Measurements from ENCODE around the gene ISLR2. TPM values are rescaled to one million over a fixed set of nuclear protein-coding genes. Genes with fewer than 3 reads are reported as not detected.
A peak's percentile ranks its signal among the peaks of the same experiment; 100 is the strongest.
"Not testable (repeated sequence)": the region's sequence is repeated elsewhere in the genome, so short reads cannot be mapped to it uniquely, and the experiment has no call there.

Gene ISLR2
- total RNA-seq, 1 donor: not detected

DNA sequence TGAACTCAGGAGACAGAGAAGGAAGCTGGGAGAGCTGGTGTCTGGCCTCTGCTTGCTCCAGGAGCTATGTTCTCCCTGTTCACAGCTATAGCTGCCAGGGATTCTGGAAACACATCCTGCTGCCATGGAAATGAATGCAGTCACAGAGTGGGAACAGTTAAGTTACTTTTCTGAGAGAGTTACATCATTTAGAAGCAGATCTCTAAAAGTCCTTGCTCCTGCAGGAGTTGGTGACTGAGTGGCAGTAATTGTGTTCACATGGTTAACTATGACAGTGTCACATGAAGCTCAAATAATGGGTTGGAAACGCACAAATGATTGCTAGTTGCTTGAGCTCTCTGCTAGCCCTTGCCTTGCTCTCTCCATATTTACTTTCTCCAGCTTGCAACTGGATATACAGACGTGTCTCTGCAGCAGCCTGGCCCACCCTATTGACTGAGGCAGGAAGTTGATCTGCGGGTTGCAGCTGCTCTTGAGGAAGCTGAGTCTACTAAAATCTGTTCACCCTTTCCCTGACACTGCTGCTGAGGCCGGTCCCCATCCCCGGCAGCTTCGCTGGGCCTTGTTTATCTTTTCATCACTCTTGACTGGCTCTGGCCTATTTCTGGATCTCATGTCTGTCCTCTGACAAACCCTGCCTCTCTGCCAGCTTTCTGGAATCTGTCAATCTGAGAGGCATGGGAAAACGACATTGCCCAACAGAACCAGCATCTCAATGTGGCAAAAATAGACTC is 26.5 kb downstream of the ISLR2 start:
- peak in 1 of 3 donors; percentile 34 for DNase-seq (ENCODE audit: low read depth in 2 of 3, low spot score in 2 of 3)

DNA sequence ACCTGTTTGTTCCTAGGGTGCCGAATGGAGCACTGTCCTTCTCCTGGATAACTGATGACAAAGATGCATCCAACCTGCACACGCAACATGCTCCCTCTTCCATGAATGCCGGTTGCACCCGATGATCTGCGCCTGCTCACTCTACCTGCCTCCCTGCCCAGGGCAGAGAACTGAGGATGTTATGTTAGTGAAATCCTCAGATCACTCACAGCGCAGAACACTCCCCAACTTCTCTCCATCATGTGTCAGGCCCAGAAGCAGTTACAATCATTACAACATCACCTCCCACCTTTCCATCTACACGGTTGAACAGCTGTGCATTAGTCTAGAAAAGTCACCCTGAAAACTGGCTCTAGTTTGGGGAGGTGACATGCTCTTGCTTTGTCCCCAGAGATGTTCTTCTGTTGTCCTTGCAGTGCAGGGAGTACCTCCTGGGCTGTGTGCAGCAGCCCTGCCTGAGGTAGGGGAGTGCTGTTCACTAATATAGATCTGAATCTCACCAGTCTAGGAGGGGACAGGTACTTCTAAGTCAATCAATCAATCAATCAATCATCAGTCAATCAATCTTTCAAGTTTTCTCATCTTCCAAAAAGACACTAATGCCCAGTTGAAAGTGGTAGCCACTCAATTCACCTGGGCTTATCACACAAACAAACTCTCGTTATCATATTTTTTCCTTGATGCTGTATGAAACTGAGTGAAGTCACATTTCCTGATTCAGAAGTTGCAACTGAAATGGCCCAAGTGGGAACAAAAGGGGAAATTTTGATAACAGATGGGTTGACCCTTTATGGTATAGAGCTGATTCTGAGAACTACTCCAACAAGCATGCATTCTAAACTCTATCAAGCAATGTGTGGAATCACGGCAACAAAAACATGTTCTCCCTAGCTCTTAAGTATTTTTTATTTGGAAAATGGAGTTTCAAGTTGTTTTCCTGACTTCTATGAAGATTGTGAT is 27.8 kb downstream of the ISLR2 start:
- DNase-seq (ENCODE audit: low read depth in 2 of 3, low spot score in 2 of 3): no peak

DNA sequence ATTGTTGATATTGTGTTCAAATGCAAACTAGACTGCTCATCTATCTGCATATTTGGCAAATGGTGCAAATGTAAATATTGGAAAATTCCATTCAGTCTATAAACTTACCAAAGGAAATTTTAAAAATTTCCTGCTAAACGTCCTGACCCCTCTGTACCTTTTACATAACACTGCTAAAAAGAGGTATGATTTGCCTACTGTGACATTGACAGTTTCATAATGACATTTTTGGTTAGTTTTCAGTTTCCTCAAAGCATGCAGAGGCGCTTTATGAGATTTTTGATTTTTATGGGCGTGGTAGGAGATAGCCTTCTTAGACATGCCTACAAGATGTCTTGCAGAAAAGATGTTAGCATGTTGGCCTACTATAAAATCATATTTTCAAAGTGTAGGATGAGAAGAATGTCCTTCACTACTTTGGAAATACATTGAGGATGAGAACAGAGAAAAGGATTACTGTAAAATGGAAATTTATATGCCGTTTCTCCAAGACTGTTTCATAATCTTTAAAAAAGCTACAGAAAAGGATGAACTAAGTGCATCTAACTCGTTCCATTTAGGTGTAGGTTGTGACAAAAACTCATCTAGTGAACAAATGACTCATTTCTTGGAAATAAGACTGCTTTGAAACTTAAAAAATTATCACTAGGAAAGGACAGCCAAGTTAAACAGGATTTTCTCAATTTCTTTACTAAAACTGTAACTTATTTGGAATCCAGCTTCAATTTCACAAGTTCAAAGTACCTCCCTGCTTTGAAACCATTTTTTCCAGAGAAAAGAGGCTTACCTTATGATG is 28.7 kb downstream of the ISLR2 start:
- no peak for DNase-seq (ENCODE audit: low read depth in 2 of 3, low spot score in 2 of 3)

DNA sequence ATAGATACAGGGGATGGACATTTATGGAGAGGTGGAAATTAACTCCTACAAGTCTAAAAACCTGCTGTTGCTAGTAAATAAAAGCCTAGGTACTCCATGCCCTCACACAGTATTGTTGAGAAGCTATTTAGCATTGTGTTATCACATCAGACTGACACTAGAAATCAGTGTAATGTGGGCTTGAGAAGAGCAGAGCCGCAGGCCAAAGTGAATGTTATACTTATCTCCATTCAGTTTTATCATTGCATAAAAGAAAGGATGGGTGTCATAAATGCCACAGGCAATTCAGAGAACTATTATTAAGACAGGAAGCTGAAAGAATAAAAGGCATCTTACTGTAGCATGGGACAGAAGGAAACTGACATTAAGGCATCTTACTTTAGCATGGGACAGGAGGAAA is 29.4 kb downstream of the ISLR2 start:
- no peak for DNase-seq (ENCODE audit: low read depth in 2 of 3, low spot score in 2 of 3)

DNA sequence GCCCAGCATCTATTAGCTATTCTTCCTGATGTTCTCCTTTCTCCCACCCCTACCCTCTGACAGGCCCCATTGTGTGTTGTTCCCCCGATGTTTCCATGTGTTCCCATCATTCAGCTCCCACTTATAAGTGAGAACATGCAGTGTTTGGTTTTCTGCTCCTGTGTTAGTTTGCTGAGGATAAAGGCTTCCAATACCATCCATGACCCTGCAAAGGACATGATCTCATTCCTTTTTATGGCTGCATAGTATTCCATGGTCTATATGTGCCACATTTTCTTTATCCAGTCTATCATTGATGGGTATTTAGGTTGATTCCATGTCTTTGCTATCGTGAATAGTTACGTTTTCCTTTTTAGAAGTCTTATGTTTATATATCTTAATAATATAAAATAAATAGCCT is 30.0 kb downstream of the ISLR2 start:
- not testable (repeated sequence) for DNase-seq (ENCODE audit: low read depth in 2 of 3, low spot score in 2 of 3)

DNA sequence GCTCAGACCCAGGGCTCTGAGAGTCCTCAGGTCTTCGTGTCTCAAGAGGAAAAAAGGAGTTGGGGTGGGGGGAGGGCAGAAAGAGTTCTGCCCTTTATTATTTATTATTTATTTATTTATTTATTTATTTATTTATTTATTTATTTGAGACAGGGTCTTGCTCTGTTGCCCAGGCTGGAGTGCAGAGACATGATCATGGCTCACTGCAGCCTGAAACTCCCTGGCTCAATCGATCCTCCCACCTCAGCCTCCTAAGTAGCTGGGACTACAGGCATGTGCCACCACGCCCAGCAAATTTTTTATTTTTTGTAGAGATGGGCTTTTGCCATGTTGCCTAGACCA is 31.8 kb downstream of the ISLR2 start:
- DNase-seq (ENCODE audit: low read depth in 2 of 3, low spot score in 2 of 3): not testable (repeated sequence)

DNA sequence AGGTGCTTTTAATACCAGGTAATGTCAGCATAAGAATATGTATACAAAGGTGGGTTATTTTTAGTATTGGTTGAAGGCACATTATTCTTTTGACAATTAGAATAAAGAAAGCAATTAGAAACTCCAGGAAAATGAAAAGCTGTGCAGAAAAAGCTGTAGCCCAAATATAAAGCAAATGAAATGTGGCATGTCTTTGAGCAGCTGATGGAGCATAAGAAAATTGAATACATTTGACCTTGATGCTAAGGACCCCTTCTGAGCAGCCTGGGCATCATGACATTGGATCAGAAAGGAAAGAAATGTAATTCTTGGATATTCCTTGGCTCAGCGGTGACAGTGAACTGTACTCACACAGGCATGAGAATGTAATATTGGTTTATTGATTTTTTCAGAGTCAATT is 35.1 kb downstream of the ISLR2 start:
- DNase-seq (ENCODE audit: low read depth in 2 of 3, low spot score in 2 of 3): no peak

DNA sequence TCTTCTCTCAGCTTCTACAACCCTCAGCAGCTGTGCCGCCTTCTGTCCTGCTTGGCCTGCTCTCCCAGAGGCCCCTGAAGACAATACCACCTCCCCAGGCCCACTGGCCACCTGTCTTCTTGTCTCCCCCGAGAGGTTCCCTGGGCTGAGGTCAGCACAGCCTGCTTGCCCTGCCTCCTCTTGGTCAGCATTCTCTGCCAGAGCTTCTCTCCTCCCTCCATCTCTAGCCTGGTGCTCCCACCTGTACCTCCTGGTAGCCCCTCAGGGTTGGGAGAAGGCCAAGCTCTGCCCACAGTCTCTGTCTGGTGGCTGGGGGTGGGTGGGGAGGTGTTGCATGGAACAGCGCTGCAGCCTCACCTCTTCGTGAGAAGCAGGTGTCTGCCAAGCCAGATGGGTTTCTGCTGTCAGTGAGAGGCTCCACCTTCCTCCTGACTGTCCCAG is 37.5 kb downstream of the ISLR2 start:
- DNase-seq (ENCODE audit: low read depth in 2 of 3, low spot score in 2 of 3): no peak

DNA sequence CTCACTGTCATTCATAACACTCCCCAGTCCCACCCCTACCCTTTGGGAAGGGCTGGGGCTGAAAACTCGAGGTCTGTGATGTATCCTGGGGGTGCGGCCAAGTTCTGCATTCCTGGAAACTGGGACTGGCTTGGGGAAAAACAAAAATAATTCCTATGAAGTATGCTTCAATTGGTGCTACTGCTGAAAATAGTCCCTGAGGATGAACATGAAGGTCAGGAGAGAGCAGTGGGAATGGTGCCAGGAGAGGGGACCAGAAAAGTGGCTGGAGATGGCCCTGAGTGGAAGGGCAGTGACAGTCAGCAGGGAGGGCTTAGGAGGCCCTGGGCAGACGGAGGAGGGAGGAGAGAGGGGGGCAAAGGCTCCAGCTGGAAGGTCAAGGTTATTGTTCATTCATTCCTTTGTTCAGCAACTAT is 38.3 kb downstream of the ISLR2 start:
- DNase-seq (ENCODE audit: low read depth in 2 of 3, low spot score in 2 of 3): no peak

DNA sequence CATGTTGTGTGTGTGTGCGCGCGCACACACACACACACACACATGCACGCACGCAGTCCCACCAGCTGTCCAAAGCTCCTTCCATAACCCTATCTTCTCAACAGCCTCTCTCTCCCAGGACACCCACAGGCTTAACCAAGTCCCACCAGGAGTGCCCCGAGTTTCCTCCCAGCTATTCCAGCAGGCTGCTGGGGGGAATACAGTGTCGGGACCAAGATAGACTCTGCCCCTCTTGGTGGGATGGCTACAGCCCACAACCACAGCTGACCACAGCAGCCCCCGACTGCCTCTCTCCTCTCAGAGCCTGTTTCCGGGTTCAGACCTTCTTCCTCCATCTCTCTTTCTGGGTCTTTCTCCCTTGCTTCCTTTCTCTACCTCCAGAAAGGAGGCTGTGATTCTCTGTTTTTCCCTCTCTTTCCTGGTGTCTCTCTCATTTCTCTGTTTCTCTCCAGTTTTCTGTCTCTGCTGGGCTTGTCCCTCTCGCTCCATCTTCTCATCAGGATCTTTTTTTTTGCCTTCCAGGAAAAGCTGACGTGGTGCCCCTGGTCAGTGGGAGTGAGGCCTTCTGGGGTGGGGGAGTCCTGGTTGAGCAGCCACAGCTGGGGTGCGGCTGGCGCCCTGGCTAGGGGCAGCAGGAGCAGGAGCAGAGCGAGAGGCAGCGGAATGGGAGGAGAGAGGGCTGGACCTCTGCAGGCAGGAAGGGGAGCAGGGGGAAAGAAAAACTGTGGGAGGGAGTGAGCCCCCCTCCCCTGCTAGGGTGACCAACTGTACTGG is 39.9 kb downstream of the ISLR2 start:
- DNase-seq (ENCODE audit: low read depth in 2 of 3, low spot score in 2 of 3): no peak

DNA sequence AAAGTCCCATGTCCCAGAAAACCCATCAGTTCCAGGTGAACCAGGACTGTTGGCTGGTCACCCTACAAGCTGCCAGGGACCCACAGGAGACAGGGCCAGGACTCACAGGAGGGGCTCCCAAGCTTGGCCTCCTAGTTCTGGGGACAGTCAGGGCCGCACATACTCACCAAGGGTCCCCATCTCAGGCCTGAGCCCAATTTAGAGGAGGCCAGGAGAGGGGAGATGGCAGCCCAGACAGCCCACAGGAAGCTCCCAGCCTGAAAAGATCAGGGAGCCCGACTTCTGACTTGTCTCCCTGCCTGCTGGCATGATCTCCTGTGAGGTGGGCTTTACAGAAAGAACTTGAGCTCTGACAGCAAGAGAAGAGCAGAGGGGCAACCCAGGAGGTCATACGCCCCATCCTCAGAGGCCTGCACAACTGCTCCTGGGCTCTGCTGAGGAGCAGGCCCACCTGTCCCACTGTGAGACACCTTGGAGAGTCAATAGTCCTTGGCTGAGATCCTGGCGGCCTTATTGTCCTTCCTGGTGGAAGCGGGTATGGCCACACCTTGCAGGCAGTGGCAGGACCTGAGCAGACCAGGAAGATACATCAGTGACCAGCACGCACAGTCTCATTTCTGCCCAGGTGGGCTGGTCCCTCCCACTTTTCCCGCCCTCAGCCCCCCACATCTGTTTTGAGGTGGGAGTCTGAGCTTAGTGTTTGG is 40.6 kb downstream of the ISLR2 start:
- DNase-seq (ENCODE audit: low read depth in 2 of 3, low spot score in 2 of 3): no peak

DNA sequence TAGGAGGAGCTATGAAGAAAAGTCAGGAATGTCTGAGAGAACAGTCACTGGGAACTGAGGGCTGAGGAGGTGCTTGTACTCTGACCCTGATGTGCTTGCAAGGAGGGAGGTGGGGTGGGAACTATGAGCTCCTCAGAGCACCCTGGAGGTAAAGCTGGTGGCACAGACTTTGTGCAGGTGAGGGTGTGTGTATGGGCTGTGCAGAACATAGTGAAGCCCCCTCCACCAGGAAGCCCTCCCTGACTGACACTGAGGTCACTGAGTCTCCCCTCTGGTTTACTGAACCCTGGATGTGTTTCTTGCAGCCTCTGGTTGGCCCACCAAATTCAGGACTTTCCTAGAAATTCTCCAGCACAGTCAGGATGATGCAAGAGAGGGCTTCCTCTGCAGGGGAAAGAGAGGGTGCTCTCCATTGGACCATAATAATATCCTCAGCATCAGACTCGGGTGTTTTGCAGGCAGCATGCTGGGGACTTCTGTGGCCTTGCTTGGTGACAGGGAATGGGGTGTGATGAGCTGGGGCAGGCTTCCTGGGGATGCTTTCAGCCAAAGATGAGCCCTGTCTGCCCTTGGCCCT is 41.7 kb downstream of the ISLR2 start:
- no peak for DNase-seq (ENCODE audit: low read depth in 2 of 3, low spot score in 2 of 3)

DNA sequence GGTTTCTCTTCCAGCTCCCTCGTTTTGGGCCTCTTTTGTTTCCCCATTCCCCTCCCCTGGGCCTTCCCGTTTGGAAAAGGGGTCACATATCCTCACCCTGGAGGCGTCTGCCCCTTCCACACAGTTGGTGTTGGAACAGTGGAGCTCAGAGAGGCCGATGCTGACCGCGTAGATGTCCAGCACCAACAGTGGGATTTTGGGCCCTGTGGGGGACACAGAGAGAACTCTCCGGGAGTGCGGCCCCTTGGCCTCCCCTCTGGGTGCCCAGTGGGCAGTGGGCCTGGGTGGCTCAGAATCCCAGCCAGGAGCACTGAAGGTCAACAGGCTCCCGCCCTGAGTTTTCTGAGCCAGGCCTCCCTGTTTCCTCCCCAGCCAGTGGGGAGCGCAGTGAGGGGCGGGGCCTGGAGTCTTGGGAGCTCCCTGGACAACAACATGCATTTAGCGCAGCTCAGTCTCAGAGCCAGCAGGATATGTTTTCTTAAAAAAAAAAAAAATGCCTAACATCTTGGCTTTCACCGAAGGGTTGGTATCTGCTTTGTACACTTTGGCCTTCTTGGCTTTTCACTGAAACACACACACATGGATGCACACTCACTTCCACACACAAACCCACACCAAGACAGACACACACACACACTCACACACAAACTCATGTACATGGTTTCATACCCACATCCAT is 42.5 kb downstream of the ISLR2 start:
- DNase-seq (ENCODE audit: low read depth in 2 of 3, low spot score in 2 of 3): no peak

DNA sequence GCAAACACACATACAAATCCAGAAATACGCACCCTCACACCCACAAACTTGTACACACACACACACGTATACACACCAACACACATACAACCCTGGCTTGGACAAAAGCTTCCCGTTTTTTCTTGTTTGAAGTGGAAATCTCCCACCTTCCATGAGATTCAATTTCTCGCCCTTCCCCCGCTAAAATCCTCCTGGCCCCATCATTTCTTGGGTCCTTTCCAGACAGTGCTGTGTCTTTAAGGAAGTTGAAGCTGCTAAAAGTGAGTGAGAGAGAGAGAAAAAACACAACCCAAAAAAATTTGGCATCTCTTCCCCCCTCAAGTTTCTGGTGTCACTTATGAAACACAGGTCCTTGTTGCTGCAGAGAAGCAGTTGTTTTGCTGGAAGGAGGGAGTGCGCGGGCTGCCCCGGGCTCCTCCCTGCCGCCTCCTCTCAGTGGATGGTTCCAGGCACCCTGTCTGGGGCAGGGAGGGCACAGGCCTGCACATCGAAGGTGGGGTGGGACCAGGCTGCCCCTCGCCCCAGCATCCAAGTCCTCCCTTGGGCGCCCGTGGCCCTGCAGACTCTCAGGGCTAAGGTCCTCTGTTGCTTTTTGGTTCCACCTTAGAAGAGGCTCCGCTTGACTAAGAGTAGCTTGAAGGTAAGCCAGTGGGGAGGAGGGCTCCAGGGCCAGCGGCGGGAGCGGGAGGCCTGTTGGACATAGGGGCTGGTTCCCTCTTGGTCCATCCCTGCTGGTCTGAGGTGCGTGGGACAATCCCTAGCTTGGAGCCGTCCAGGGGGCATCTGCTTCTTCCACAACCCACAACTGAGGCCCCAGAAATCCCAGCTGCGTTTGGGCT is 43.2 kb downstream of the ISLR2 start, which contains the start of gene ISLR:
Gene ISLR (plus strand): TSS at position 331 of the 839 bp plus-strand sequence. CDS start 1,149 bp downstream, outside the sequence.
- DNase-seq (ENCODE audit: low read depth in 2 of 3, low spot score in 2 of 3): peak in 1 of 3 donors; percentile 7

DNA sequence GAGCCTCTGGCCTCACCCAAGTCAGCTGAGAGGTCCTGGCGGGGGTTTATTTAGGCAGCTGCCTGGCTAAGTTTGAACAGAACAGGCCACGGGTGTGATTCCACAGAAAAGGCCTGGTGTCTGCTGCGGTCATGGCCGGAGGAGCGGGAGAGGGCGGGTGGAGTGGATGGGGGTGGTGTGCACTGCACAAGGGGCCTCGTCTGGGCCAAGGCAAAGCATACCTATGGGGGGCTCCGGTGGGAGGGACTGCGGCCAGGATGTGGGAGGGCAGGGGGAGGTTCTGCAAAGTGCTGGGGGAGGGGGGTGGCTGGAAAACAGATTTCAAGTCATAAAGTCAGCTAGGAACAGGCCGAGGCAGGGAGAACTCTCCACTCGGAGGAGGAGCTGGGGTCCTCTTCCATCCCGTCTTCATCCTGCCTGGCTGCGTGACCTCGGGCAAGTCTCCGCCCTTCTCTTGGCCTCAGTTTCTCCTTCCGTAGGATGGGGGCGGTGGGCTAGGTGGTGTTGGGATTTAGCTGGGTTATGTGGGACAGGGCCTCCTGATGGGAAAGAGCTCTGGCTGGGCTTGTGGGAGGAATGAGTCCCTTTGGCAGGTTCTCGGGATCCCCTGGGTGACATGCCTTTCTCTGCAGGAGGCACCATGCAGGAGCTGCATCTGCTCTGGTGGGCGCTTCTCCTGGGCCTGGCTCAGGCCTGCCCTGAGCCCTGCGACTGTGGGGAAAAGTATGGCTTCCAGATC is 44.0 kb downstream of the ISLR2 start:
- DNase-seq (ENCODE audit: low read depth in 2 of 3, low spot score in 2 of 3): no peak

DNA sequence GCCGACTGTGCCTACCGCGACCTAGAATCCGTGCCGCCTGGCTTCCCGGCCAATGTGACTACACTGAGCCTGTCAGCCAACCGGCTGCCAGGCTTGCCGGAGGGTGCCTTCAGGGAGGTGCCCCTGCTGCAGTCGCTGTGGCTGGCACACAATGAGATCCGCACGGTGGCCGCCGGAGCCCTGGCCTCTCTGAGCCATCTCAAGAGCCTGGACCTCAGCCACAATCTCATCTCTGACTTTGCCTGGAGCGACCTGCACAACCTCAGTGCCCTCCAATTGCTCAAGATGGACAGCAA is 44.5 kb downstream of the ISLR2 start:
- DNase-seq (ENCODE audit: low read depth in 2 of 3, low spot score in 2 of 3): no peak

Data from hematopoietic multipotent progenitor cell (in vitro differentiated cells).